ENCODE results near the gene IL25. TPM values are rescaled to one million over a fixed set of nuclear protein-coding genes. Genes with fewer than 3 reads are reported as not detected.

Gene IL25
- total and polyA plus RNA-seq, 2 of the 4 experiments (the other 2 are of a cell fraction): not detected

DNA sequence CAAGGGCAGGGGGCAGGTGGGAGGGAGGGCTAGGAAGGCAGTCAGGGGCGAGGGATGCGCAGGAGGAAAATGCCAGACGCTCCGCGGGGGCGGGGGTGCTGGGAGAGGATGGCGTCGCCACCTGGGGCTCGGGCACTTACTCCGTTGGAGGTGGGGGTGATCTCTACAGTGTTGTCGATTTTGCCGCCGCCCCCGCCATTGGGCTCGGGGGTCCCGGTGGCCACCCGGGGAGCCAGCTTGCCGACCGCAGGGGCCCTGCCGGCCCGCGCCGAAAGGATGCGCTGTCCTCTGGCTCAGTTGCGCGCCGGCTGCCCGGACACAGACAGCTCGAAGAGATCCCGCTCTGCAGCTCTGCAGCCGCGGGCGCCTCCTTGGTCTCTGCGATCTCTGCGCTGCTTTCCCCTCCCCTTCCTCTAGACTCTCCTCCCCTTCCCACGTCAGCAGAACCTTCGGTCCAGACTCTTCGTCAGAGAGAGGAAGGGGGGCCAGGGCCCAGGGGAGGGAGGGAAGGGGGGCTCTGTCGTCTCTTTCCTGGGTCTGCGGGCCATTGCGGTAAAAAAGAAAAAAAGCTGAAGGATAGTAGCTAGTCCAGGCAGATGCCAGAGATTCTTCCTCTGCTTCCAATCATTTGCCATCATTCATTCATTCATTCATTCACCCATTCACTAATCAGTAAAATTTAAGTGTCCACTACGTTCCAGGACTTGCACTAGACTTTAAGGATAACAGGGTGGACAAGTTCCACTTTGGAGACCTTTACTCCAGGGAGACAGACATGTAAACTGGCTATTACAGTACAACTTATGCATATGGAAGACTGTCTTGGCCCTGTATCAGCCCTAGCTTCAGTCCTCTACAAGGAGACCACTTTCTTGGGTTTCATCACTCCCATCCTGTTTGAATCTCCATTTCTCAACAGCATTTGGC lies 19.8 kb upstream of the IL25 start, which contains the start of gene SLC22A17:
Gene SLC22A17 (minus strand): TSS at position 382 of the 927 bp plus-strand sequence.
- H2AFZ ChIP-seq (replicated peaks; ENCODE audit: low read length, poor library complexity): peak within 1 kb of the TSS; percentile 96
- peak within 1 kb of the TSS; percentile 9; the same call in 1 of the 2 replicates for H3K18ac ChIP-seq (ENCODE audit: low read depth, low read length)
- no peaks in the 10 kb centered on the region for H3K27me3 ChIP-seq (ENCODE audit: control insufficient read depth, insufficient read depth, low read length)
- H3K4ac ChIP-seq (ENCODE audit: low read depth, low read length): peak within 1 kb of the TSS; percentile 64
- H3K4me2 ChIP-seq (ENCODE audit: low read depth, low read length): peak within 1 kb of the TSS; percentile 75
- peak within 1 kb of the TSS; percentile 76 for H3K4me3 ChIP-seq (ENCODE audit: insufficient read depth, low read depth, low read length)
- peak within 1 kb of the TSS; percentile 63 for H3K27ac ChIP-seq (ENCODE audit: insufficient read depth, low read length)
- dilution Hi-C loops (cut with HindIII; ENCODE audit: low sequenced_read_pairs, unreplicated experiment) (no loop called here), in situ Hi-C loops (cut with MboI; ENCODE audit: low sequenced_read_pairs) (no loop called here), intact Hi-C loops (cut with micrococcal nuclease) (loop anchor here (1.0 kb wide), 2 partner anchors 14 to 24 kb away; no protein-coding TSS in a partner anchor)
- no peak within 1 kb of the TSS; the same call in 1 of the 2 replicates for H3K23ac ChIP-seq (ENCODE audit: low read depth, low read length)
- H2AK5ac ChIP-seq (ENCODE audit: low read depth, low read length): peak within 1 kb of the TSS; percentile 54
- H3K56ac ChIP-seq (ENCODE audit: extremely low read depth, insufficient read depth, low read length): no peak within 1 kb of the TSS
- peak within 1 kb of the TSS; percentile 68 for H3K9ac ChIP-seq (ENCODE audit: low read depth, low read length)
- H3K14ac ChIP-seq (replicated peaks; ENCODE audit: low read depth, low read length): peak within 1 kb of the TSS; percentile 46
- ChIA-PET POLR2A (ENCODE audit: unreplicated experiment) (no interaction called here), CTCF (interaction anchor here (0.7 to 1.7 kb wide), 6 partner anchors 8 to 42 kb away, joined by 3 to 8 read pairs (median 4); no protein-coding TSS in a partner anchor)
- peak within 1 kb of the TSS; percentile 35 for H2BK120ac ChIP-seq (ENCODE audit: low read depth, low read length)
- no peak within 1 kb of the TSS; the same call in 1 of the 2 replicates for H4K5ac ChIP-seq (ENCODE audit: low read depth, low read length)
- H3K79me1 ChIP-seq (ENCODE audit: low read depth in 1 of 2, low read length in 2 of 2): peaks cover 0 to 7% of the 10 kb centered on the region in 2 experiments; a peak in 3 of 4 replicates
- H2AK9ac ChIP-seq (replicated peaks; ENCODE audit: low read depth, low read length, poor library complexity): peak within 1 kb of the TSS; percentile 86
- BruUV-seq (replicated peaks): no TSS peak
- H4K8ac ChIP-seq (ENCODE audit: low read depth in 2 of 2, low read length in 2 of 2): peak within 1 kb of the TSS; percentile 75 to 77
- 2% methylated on average over 8 of the region's 42 CpGs; no CpG with 5 or more reads in 1 of the 2 experiments for WGBS, 2 experiments (ENCODE audit: extremely low coverage in 2 of 2, insufficient read length in 1 of 2)
- H2BK15ac ChIP-seq (ENCODE audit: low read depth, low read length): peak within 1 kb of the TSS; percentile 1; the same call in 1 of the 3 replicates
- peaks cover 21% of the 10 kb centered on the region; the same call in 1 of the 2 replicates for H3K36me3 ChIP-seq (ENCODE audit: control insufficient read depth, insufficient read depth, low read length)
- peak; percentile 98 for ATAC-seq (ENCODE audit: low read depth)
- peak; percentile 92 for DNase-seq
- H4K20me1 ChIP-seq (ENCODE audit: insufficient read depth, low read length): no peaks in the 10 kb centered on the region; the same call in 1 of the 2 replicates
- peak within 1 kb of the TSS; percentile 33 for H2BK20ac ChIP-seq (ENCODE audit: low read depth, low read length)
- H3K9me1 ChIP-seq (ENCODE audit: insufficient read depth, low read length): peaks cover 6% of the 10 kb centered on the region; the same call in 1 of the 2 replicates
- H2BK5ac ChIP-seq (ENCODE audit: low read depth, low read length, poor library complexity, severe bottlenecking): peak within 1 kb of the TSS; percentile 29
- no peak within 1 kb of the TSS for H4K91ac ChIP-seq (ENCODE audit: insufficient read depth, low read depth, low read length)
- no peaks in the 10 kb centered on the region for H3K9me3 ChIP-seq (ENCODE audit: control insufficient read depth, insufficient read depth, low read length)
- TF ChIP-seq, protein P1, sequence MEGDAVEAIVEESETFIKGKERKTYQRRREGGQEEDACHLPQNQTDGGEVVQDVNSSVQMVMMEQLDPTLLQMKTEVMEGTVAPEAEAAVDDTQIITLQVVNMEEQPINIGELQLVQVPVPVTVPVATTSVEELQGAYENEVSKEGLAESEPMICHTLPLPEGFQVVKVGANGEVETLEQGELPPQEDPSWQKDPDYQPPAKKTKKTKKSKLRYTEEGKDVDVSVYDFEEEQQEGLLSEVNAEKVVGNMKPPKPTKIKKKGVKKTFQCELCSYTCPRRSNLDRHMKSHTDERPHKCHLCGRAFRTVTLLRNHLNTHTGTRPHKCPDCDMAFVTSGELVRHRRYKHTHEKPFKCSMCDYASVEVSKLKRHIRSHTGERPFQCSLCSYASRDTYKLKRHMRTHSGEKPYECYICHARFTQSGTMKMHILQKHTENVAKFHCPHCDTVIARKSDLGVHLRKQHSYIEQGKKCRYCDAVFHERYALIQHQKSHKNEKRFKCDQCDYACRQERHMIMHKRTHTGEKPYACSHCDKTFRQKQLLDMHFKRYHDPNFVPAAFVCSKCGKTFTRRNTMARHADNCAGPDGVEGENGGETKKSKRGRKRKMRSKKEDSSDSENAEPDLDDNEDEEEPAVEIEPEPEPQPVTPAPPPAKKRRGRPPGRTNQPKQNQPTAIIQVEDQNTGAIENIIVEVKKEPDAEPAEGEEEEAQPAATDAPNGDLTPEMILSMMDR (conservative IDR thresholded peaks at IDR 0.05; ENCODE audit: low read depth, low read length): peak; percentile 35
- peak; percentile 88 for TF ChIP-seq MAZ (IDR thresholded peaks at IDR 0.05; ENCODE audit: borderline replicate concordance, low read depth, low read length)
- peak; percentile 23 for TF ChIP-seq RAD21 (IDR thresholded peaks at IDR 0.05; ENCODE audit: low read length)
- TF ChIP-seq RFX5 (IDR thresholded peaks at IDR 0.05; ENCODE audit: low read depth, low read length): no peak
- TF ChIP-seq SMC3 (IDR thresholded peaks at IDR 0.05; ENCODE audit: low read depth, low read length): 0 out of 2 replicates have a peak, but pooled peaks have one; percentile 20
- TF ChIP-seq MXI1 (IDR thresholded peaks at IDR 0.05; ENCODE audit: borderline replicate concordance, low read depth, low read length): no peak
- TF ChIP-seq MAFK (IDR thresholded peaks at IDR 0.05; ENCODE audit: low read depth, low read length): peak; percentile 29; the same call in 1 of the 2 replicates
- 0 out of 2 replicates have a peak, but pooled peaks have one; percentile 1 for TF ChIP-seq NFE2L2 (IDR thresholded peaks at IDR 0.05; ENCODE audit: low read depth, low read length)
- TF ChIP-seq POLR2A (IDR thresholded peaks at IDR 0.05; ENCODE audit: low read depth, low read length): peak; percentile 88
- peaks cover 3% of the 10 kb centered on the region; the same call in 1 of the 2 replicates for H3K4me1 ChIP-seq (ENCODE audit: control insufficient read depth, insufficient read depth, low read length)
